ENCODE data around the gene MAB21L4.

Gene MAB21L4

GRCh38 chr2:240912878-240913809 is 17.2 kb upstream of the MAB21L4 start:
- Mint-ChIP-seq H3K27me3 (peaks cover 23% of the 10 kb centered on the region), H3K4me3 (no peak overlapping the region), H3K9me3 (no peaks in the 10 kb centered on the region), H3K27ac (ENCODE audit: low read depth) (no peak overlapping the region), H3K4me1 (no peaks in the 10 kb centered on the region), H3K36me3 (ENCODE audit: insufficient read depth) (peaks cover 1% of the 10 kb centered on the region)
- ATAC-seq (replicated peaks; ENCODE audit: extremely low read depth, poor library complexity, severe bottlenecking) (no peak), DNase-seq (ENCODE audit: low spot score in 2 of 2) (no peak)

- Mint-ChIP-seq H3K9me3 (no peaks in the 10 kb centered on the region), H3K27ac (ENCODE audit: low read depth) (no peak overlapping the region)
- no peak for DNase-seq (ENCODE audit: low spot score in 2 of 2)
Measured at GRCh38 chr2:240911641-240912265, 15.8 kb upstream of the MAB21L4 start.

GRCh38 chr2:240909216-240909974 is 13.4 kb upstream of the MAB21L4 start:
- no peaks in the 10 kb centered on the region for H3K4me1 Mint-ChIP-seq
- DNase-seq (ENCODE audit: low spot score in 2 of 2) = no peak
- no peak overlapping the region for H3K4me3 Mint-ChIP-seq
- no peaks in the 10 kb centered on the region for H3K9me3 Mint-ChIP-seq
- ATAC-seq (replicated peaks; ENCODE audit: extremely low read depth, poor library complexity, severe bottlenecking) = no peak
- H3K36me3 Mint-ChIP-seq (ENCODE audit: insufficient read depth) = peaks cover 1% of the 10 kb centered on the region
- peaks cover 32% of the 10 kb centered on the region for H3K27me3 Mint-ChIP-seq
- H3K27ac Mint-ChIP-seq (ENCODE audit: low read depth) = no peak overlapping the region

More at GRCh38 chr2:240911641-240912265, 15.8 kb upstream of the MAB21L4 start:
- peaks cover 1% of the 10 kb centered on the region for H3K36me3 Mint-ChIP-seq (ENCODE audit: insufficient read depth)
- H3K4me1 Mint-ChIP-seq = no peaks in the 10 kb centered on the region
- no peak for ATAC-seq (replicated peaks; ENCODE audit: extremely low read depth, poor library complexity, severe bottlenecking)
- peaks cover 30% of the 10 kb centered on the region for H3K27me3 Mint-ChIP-seq
- H3K4me3 Mint-ChIP-seq = no peak overlapping the region

DNA sequence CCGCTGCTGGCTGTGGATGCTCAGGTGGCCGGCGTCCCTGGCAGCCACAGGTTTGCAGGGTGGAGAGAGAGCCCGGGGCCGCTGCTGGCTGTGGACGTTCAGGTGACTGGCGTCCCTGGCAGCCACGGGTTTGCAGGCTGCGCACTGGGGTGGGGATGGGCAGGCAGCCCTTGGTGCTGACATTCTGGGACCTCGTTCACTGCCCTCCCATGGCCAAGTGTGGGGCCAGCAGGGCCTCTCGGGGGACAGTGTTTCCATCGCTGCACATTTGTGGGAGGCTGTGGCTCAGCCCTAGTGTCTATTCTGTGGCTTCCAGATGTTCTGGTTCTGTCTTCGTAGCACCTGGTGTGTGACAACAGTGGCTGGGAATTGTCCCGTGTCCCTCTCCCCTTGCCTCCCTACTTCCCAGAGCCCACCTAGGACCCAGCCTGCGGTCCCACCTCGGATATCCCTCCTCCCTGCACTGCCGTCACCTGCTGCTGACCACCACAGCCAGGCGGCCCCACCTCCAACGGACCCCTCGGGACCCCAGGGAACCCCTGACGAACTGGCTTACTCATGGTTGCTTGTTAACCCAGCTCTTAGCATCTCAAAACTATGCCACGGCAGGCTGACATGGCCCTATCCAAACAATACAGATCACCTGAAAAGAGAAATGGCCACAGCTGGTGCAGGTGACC is 11.1 kb upstream of the MAB21L4 start:
- DNase-seq (ENCODE audit: low spot score in 2 of 2) (no peak), ATAC-seq (replicated peaks; ENCODE audit: extremely low read depth, poor library complexity, severe bottlenecking) (no peak)
- Mint-ChIP-seq H3K4me1 (no peaks in the 10 kb centered on the region), H3K4me3 (no peak overlapping the region), H3K27me3 (peaks cover 16% of the 10 kb centered on the region), H3K36me3 (ENCODE audit: insufficient read depth) (peaks cover 1% of the 10 kb centered on the region), H3K27ac (ENCODE audit: low read depth) (no peak overlapping the region), H3K9me3 (no peaks in the 10 kb centered on the region)

DNA sequence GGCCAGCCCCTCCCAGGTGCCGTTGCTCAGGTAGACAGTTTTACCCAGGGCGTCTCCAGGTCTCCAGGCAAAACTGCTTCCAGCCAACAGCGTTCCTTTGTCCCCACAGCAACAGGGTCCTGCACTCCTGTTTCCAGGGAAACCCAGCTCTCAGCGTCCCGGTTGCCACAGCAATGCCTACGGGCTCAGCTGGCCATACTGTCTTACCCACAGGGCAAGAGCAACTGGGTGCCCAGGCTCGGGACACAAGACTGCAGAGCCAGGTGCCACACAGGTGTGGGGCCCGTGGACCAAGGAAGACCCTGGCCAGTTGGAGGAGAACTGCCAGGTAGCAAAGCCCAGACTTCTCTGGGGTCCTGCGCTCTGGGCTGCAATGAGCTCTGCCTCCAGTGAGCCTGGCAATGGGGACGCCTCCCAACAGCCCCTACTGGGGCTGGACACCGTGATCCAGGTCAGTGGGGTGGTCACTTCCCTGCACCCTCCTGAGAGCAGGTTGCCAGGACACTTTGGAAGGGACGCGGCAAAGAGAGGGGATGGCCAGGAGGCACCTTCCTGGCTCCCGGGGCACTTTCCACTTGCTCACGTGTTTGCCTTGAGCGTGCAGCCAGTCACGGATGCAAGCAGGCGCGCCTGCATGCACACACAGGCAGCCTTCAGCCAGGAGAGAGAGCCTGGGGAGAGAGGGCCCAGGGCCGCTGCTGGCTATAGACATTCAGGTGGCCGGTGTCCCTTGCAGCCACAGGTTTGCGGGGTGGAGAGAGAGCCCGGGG is 10.4 kb upstream of the MAB21L4 start, which contains the start of gene CROCC2:
TSS of gene CROCC2 (plus strand) at position 196 of the 770 bp plus-strand sequence. CDS start at position 374, 178 bp downstream.
- Mint-ChIP-seq H3K9me3 (no peaks in the 10 kb centered on the region), H3K27me3 (peaks cover 10% of the 10 kb centered on the region), H3K4me1 (no peaks in the 10 kb centered on the region), H3K36me3 (ENCODE audit: insufficient read depth) (peaks cover 1% of the 10 kb centered on the region), H3K27ac (ENCODE audit: low read depth) (no peak within 1 kb of the TSS), H3K4me3 (no peak within 1 kb of the TSS)
- DNase-seq (ENCODE audit: low spot score in 2 of 2) (no peak), ATAC-seq (replicated peaks; ENCODE audit: extremely low read depth, poor library complexity, severe bottlenecking) (no peak)

GRCh38 chr2:240905176-240905781 is 9.3 kb upstream of the MAB21L4 start:
- Mint-ChIP-seq H3K27me3 (peaks cover 18% of the 10 kb centered on the region), H3K27ac (ENCODE audit: low read depth) (no peak overlapping the region), H3K9me3 (no peaks in the 10 kb centered on the region)

GRCh38 chr2:240904216-240905175 is 8.5 kb upstream of the MAB21L4 start:
- DNase-seq (ENCODE audit: low spot score in 2 of 2) (no peak), ATAC-seq (replicated peaks; ENCODE audit: extremely low read depth, poor library complexity, severe bottlenecking) (no peak)
- H3K4me3 Mint-ChIP-seq = no peak overlapping the region
- H3K9me3 Mint-ChIP-seq = no peaks in the 10 kb centered on the region
- H3K27ac Mint-ChIP-seq (ENCODE audit: low read depth) = no peak overlapping the region
- peaks cover 18% of the 10 kb centered on the region for H3K27me3 Mint-ChIP-seq
- H3K4me1 Mint-ChIP-seq = no peaks in the 10 kb centered on the region
- no peaks in the 10 kb centered on the region for H3K36me3 Mint-ChIP-seq (ENCODE audit: insufficient read depth)

More at GRCh38 chr2:240905176-240905781, 9.3 kb upstream of the MAB21L4 start:
- no peaks in the 10 kb centered on the region for H3K4me1 Mint-ChIP-seq
- H3K4me3 Mint-ChIP-seq = no peak overlapping the region
- DNase-seq (ENCODE audit: low spot score in 2 of 2) = no peak
- peaks cover 1% of the 10 kb centered on the region for H3K36me3 Mint-ChIP-seq (ENCODE audit: insufficient read depth)
- ATAC-seq (replicated peaks; ENCODE audit: extremely low read depth, poor library complexity, severe bottlenecking) = no peak

GRCh38 chr2:240903191-240904060 is 7.5 kb upstream of the MAB21L4 start:
- ATAC-seq (replicated peaks; ENCODE audit: extremely low read depth, poor library complexity, severe bottlenecking) (no peak), DNase-seq (ENCODE audit: low spot score in 2 of 2) (no peak)
- Mint-ChIP-seq H3K4me3 (no peak overlapping the region), H3K36me3 (ENCODE audit: insufficient read depth) (no peaks in the 10 kb centered on the region), H3K9me3 (no peaks in the 10 kb centered on the region), H3K4me1 (no peaks in the 10 kb centered on the region), H3K27me3 (peaks cover 28% of the 10 kb centered on the region), H3K27ac (ENCODE audit: low read depth) (no peak overlapping the region)

DNA sequence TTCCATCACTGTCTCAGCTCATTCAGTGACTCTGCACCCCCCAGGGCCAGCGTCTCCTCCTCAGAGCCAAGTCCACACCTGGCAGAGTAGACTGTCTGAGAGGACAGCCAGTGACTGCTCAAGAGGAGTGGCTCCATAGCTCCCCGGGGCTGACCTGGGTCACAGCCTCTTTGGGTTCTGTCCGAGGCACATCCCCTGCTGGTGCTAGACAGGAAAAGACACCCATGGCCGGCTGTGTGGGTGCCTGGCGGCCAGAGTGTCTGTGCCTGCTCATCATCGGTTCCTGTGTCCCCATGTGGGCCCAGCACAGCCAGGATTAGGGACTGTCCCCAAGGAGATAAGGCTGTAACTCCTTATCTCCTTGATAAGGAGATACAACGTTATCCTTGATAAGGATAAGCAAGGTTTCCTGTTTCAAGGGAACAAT is 6.7 kb upstream of the MAB21L4 start:
- no peak for DNase-seq (ENCODE audit: low spot score in 2 of 2)
- Mint-ChIP-seq H3K9me3 (no peaks in the 10 kb centered on the region), H3K27ac (ENCODE audit: low read depth) (no peak overlapping the region), H3K4me3 (no peak overlapping the region), H3K27me3 (peaks cover 36% of the 10 kb centered on the region), H3K36me3 (ENCODE audit: insufficient read depth) (no peaks in the 10 kb centered on the region), H3K4me1 (no peaks in the 10 kb centered on the region)
- ATAC-seq (replicated peaks; ENCODE audit: extremely low read depth, poor library complexity, severe bottlenecking) = no peak

Data from central memory CD8-positive, alpha-beta T cell (primary cell).